ENCODE results near the gene TP53TG5. TPM values are rescaled to one million over a fixed set of nuclear protein-coding genes. Genes with fewer than 3 reads are reported as not detected.

TP53TG5 gene
- total and polyA plus RNA-seq, 2 donors from 2014 or later = not detected

DNA sequence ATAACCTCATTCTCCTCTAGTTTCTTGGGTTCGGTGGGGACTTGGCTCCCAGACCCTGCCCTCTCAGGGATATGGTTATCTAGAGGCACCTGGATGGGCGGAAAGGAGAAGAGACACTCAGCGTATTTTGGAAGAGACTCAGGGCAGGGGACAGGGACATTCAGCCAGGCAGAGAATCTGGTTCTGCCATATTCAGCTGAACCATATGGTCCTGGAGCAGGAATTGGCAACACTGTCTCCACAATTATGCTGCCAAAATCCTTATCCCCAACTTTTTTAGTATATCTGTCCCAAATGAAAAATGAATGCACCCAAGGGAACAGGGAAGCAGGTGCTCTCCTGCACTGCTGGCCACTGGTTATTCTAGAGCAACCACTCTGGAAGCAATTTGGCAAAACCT lies 47.6 kb downstream of the TP53TG5 start:
- TF ChIP-seq CTCF (IDR thresholded peaks at IDR 0.05; ENCODE audit: borderline replicate concordance, extremely low read depth, insufficient read depth) = no peak
- DNase-seq = no peak
- H3K36me3 ChIP-seq (ENCODE audit: control insufficient read depth in 2 of 3, insufficient read depth in 3 of 3, low read length in 3 of 3) = peaks cover 4 to 71% (median 46%) of the 10 kb centered on the region in 3 donors
- FAIRE-seq = no peak
- H3K4me1 ChIP-seq (ENCODE audit: control insufficient read depth in 2 of 3, insufficient read depth in 2 of 3, low read depth in 1 of 3, low read length in 3 of 3) = peaks cover 0 to 27% (median 20%) of the 10 kb centered on the region in 3 donors
- no peaks in the 10 kb centered on the region for H3K27me3 ChIP-seq (ENCODE audit: control insufficient read depth, insufficient read depth, low read length)
- intact Hi-C loops (cut with DNase I) = no loop called here
- H3K9me3 ChIP-seq (ENCODE audit: control insufficient read depth in 2 of 3, insufficient read depth in 1 of 3, low read length in 3 of 3) = no peaks in the 10 kb centered on the region
- no peak overlapping the region for H3K9ac ChIP-seq (ENCODE audit: low read length in 3 of 3)
- H3K27ac ChIP-seq (ENCODE audit: low read depth in 2 of 2, low read length in 2 of 2) = peak overlapping the region; percentile 30 to 54
- H3K4me3 ChIP-seq (ENCODE audit: low read length in 3 of 3) = no peak overlapping the region

DNA sequence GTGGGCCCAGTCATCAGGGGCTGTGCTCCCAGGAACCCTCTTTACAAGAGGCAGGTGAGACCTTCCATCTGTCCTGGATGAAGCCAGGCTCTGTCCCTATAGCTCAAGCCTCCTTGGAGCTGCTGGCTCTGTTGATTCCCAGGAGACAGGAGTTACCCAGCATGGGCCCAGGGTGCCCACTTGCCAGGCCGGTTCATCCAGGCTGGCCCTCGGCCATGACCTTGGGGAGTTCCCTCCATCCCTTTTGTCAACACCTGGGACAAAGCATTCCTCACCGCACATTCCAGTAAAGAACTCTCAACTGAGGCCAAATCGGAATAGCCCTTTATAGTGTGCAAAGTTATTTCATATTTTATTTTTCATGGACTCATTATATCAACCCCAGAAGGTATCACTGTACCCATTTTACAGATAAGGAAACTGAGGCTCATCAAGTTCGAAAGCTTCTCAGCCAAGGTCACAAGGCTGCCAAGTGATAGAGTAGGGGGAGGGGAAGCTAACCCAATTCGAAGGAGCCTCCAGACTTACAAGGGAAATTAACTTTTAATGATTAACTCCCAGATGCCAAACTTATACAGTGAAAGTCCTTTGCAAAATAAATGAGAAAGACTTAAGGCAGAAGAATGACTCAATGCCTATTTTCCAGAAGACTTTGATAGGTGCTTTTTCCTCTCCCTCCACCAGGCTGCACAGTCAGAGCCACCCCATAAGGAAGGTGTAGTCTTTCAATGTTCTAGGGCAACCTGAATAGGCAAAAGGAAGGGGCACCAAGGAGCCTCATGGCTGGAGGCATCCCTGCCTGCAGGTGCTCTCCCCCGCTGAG lies 48.4 kb downstream of the TP53TG5 start:
- FAIRE-seq (no peak), DNase-seq (peak in 2 of 5 donors; percentile 11 to 44)
- no peaks in the 10 kb centered on the region for H3K27me3 ChIP-seq (ENCODE audit: control insufficient read depth, insufficient read depth, low read length)
- H3K9ac ChIP-seq (ENCODE audit: low read length in 3 of 3) = peak overlapping the region in 1 of 3 donors; percentile 15
- H3K4me3 ChIP-seq (ENCODE audit: low read length in 3 of 3) = no peak overlapping the region
- peaks cover 0 to 24% (median 19%) of the 10 kb centered on the region in 3 donors for H3K4me1 ChIP-seq (ENCODE audit: control insufficient read depth in 2 of 3, insufficient read depth in 2 of 3, low read depth in 1 of 3, low read length in 3 of 3)
- no peaks in the 10 kb centered on the region for H3K9me3 ChIP-seq (ENCODE audit: control insufficient read depth in 2 of 3, insufficient read depth in 1 of 3, low read length in 3 of 3)
- intact Hi-C loops (cut with DNase I) = no loop called here
- peak overlapping the region; percentile 58 to 77 for H3K27ac ChIP-seq (ENCODE audit: low read depth in 2 of 2, low read length in 2 of 2)
- H3K36me3 ChIP-seq (ENCODE audit: control insufficient read depth in 2 of 3, insufficient read depth in 3 of 3, low read length in 3 of 3) = peaks cover 3 to 69% (median 47%) of the 10 kb centered on the region in 3 donors
- TF ChIP-seq CTCF (IDR thresholded peaks at IDR 0.05; ENCODE audit: borderline replicate concordance, extremely low read depth, insufficient read depth) = no peak

GRCh38 chr20:45328451-45328850 lies 49.7 kb downstream of the TP53TG5 start:
- H3K4me1 ChIP-seq (ENCODE audit: control insufficient read depth in 2 of 3, insufficient read depth in 2 of 3, low read depth in 1 of 3, low read length in 3 of 3) = peaks cover 0 to 24% (median 19%) of the 10 kb centered on the region in 3 donors
- H3K4me3 ChIP-seq (ENCODE audit: low read length in 3 of 3) = no peak overlapping the region
- H3K9me3 ChIP-seq (ENCODE audit: control insufficient read depth in 2 of 3, insufficient read depth in 1 of 3, low read length in 3 of 3) = no peaks in the 10 kb centered on the region
- FAIRE-seq (no peak), DNase-seq (no peak)
- peaks cover 2 to 73% (median 46%) of the 10 kb centered on the region in 3 donors for H3K36me3 ChIP-seq (ENCODE audit: control insufficient read depth in 2 of 3, insufficient read depth in 3 of 3, low read length in 3 of 3)
- intact Hi-C loops (cut with DNase I) = no loop called here
- no peak for TF ChIP-seq CTCF (IDR thresholded peaks at IDR 0.05; ENCODE audit: borderline replicate concordance, extremely low read depth, insufficient read depth)
- H3K27me3 ChIP-seq (ENCODE audit: control insufficient read depth, insufficient read depth, low read length) = no peaks in the 10 kb centered on the region
- peak overlapping the region in 1 of 3 donors; percentile 15 for H3K9ac ChIP-seq (ENCODE audit: low read length in 3 of 3)
- peak overlapping the region; percentile 47 to 49 for H3K27ac ChIP-seq (ENCODE audit: low read depth in 2 of 2, low read length in 2 of 2)
